HCT116 (cell line): ENCODE data around the gene MDFI.

Source experiments
- EGR1 ChIP-seq: IDR thresholded peaks from 2 replicates; pipeline ENCODE4 v1.6.1; 2012; ENCODE audit warnings: low read depth
- EZH2 ChIP-seq: fragments of 200-600 bp; sonication (generic); IDR thresholded peaks from 2 replicates; pipeline ENCODE4 v1.6.1; 2017; ENCODE audit warnings: antibody characterized with exemption, mixed run types
- FOSL1 ChIP-seq: IDR thresholded peaks from 2 replicates; pipeline ENCODE4 v1.6.1; 2012; ENCODE audit warnings: low read depth
- POLR2A ChIP-seq: IDR thresholded peaks from 2 replicates; pipeline ENCODE4 v1.7.0; 2011; ENCODE audit warnings: borderline replicate concordance; ENCODE audit not compliant: insufficient read depth, insufficient read length; ENCODE audit errors: extremely low read depth
- TF ChIP-seq, protein P1 (sequence below), 3 experiments: fragments of 200-600 bp in 1 of 3; sonication (generic) in 1 of 3; IDR thresholded peaks in 2 of 3; conservative IDR thresholded peaks in 1 of 3; 2 replicates each; pipeline ENCODE4 v1.5.1; 2012 to 2017; ENCODE audit warnings: low read depth in 2 of 3, low read length in 2 of 3, antibody characterized with exemption in 1 of 3, borderline replicate concordance in 1 of 3, control low read depth in 1 of 3, mild to moderate bottlenecking in 1 of 3, mixed read lengths in 1 of 3, mixed run types in 1 of 3, moderate library complexity in 1 of 3; ENCODE audit not compliant: insufficient read depth in 1 of 3

DNA sequence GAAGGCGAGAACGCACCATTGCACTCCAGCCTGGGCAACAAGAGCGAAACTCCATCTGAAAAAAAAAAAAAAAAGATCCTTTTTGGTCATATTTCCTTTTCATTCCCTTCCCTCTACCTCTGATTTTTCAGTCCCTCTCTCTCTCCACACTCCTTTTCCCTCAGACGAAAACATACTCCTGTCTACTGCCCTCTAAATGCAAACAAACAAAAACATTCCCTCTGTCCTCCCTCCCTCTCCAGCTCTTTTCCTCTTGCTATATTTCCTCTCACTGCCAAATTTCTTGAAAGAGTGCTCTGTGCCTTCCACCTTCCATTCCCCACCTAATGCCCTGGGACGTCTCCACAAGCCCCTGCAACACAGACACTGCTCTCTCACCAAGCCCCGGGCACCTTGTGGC is 14.9 kb upstream of the MDFI start:
- no peak for TF ChIP-seq EGR1
- TF ChIP-seq, protein P1, sequence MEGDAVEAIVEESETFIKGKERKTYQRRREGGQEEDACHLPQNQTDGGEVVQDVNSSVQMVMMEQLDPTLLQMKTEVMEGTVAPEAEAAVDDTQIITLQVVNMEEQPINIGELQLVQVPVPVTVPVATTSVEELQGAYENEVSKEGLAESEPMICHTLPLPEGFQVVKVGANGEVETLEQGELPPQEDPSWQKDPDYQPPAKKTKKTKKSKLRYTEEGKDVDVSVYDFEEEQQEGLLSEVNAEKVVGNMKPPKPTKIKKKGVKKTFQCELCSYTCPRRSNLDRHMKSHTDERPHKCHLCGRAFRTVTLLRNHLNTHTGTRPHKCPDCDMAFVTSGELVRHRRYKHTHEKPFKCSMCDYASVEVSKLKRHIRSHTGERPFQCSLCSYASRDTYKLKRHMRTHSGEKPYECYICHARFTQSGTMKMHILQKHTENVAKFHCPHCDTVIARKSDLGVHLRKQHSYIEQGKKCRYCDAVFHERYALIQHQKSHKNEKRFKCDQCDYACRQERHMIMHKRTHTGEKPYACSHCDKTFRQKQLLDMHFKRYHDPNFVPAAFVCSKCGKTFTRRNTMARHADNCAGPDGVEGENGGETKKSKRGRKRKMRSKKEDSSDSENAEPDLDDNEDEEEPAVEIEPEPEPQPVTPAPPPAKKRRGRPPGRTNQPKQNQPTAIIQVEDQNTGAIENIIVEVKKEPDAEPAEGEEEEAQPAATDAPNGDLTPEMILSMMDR (IDR thresholded peaks at IDR 0.05 in 2 of 3, conservative IDR thresholded peaks at IDR 0.05 in 1 of 3; ENCODE audit: borderline replicate concordance in 1 of 3, insufficient read depth in 1 of 3, low read depth in 2 of 3, low read length in 2 of 3): no peak
- no peak for TF ChIP-seq EZH2
- no peak for TF ChIP-seq POLR2A
- TF ChIP-seq FOSL1: no peak
